ENCODE results near the gene CAGE1. TPM values are rescaled to one million over a fixed set of nuclear protein-coding genes. Genes with fewer than 3 reads are reported as not detected.
"Not testable (repeated sequence)": the region's sequence is repeated elsewhere in the genome, so short reads cannot be mapped to it uniquely, and the experiment has no call there.

The CAGE1 gene
- total RNA-seq, 1 donor from 2014 or later, result not detected

DNA sequence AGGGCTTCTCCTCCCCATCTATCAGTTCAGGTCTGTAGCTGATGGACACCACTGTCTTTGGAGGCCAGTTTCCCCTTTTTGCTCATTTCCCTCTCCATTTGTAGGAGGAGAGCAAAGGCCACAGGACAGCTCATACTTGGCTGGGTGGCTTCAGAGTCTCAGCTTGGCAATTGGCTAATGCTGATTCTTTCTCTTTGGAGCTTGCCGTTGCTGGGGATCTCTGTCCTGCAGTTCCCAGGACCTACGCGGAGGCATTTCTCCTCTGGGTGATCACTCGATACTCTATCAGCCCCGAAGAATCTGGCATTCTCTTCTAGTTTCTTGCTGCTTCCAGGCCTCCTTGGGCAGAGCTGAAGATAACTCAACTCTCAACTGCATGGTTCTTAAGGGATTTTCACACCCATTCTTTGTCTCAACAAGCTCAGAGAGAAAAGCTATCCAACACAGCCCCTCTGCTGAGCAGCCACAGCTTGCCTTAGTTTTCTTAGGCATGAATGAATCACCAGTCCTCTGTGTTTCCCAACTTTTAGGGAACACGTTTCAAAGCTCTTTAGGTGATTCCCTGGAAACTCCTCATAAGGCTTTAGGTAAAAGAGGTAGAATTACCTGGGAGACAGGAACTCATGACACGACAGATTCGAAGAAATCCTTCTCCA lies 57.3 kb downstream of the CAGE1 start:
- no peak for DNase-seq (ENCODE audit: low read depth)
- Histone ChIP-seq H3K27me3 (ENCODE audit: control insufficient read depth, insufficient read depth, low read length) (no peaks in the 10 kb centered on the region), H3K4me3 (ENCODE audit: low read depth, low read length) (no peak overlapping the region), H3K36me3 (ENCODE audit: control insufficient read depth, insufficient read depth, low read length) (no peaks in the 10 kb centered on the region)
- TF ChIP-seq, protein P1, sequence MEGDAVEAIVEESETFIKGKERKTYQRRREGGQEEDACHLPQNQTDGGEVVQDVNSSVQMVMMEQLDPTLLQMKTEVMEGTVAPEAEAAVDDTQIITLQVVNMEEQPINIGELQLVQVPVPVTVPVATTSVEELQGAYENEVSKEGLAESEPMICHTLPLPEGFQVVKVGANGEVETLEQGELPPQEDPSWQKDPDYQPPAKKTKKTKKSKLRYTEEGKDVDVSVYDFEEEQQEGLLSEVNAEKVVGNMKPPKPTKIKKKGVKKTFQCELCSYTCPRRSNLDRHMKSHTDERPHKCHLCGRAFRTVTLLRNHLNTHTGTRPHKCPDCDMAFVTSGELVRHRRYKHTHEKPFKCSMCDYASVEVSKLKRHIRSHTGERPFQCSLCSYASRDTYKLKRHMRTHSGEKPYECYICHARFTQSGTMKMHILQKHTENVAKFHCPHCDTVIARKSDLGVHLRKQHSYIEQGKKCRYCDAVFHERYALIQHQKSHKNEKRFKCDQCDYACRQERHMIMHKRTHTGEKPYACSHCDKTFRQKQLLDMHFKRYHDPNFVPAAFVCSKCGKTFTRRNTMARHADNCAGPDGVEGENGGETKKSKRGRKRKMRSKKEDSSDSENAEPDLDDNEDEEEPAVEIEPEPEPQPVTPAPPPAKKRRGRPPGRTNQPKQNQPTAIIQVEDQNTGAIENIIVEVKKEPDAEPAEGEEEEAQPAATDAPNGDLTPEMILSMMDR (IDR thresholded peaks at IDR 0.05; ENCODE audit: insufficient read depth, low read length, poor library complexity, severe bottlenecking), result no peak

DNA sequence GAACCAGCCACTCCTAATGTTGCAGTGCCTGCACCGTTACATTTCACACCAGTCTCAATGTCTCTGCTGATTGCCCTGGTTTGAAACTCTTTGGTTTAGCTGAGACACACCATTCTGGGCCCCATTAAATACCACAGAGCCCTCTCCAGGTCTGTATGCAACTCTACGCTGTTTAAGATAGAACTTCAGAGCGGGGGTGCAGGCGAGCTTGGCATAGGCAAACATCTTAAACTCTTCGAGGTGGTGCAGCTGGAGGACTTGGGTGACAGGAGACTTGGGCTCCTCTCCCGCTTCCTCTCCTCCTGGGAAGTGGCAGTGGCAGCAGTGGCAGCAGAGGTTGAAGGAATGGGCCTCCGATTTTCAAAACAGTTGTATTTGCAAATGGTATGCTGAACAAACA lies 58.1 kb downstream of the CAGE1 start:
- DNase-seq (ENCODE audit: low read depth), result no peak
- no peak overlapping the region for H3K4me3 ChIP-seq (ENCODE audit: low read depth, low read length)
- no peaks in the 10 kb centered on the region for H3K27me3 ChIP-seq (ENCODE audit: control insufficient read depth, insufficient read depth, low read length)
- TF ChIP-seq, protein P1 (IDR thresholded peaks at IDR 0.05; ENCODE audit: insufficient read depth, low read length, poor library complexity, severe bottlenecking), result no peak
- no peaks in the 10 kb centered on the region for H3K36me3 ChIP-seq (ENCODE audit: control insufficient read depth, insufficient read depth, low read length)

GRCh38 chr6:7328243-7328642 lies 61.3 kb downstream of the CAGE1 start:
- Histone ChIP-seq H3K4me3 (ENCODE audit: low read depth, low read length) (no peak overlapping the region), H3K36me3 (ENCODE audit: control insufficient read depth, insufficient read depth, low read length) (no peaks in the 10 kb centered on the region), H3K27me3 (ENCODE audit: control insufficient read depth, insufficient read depth, low read length) (no peaks in the 10 kb centered on the region)
- TF ChIP-seq, protein P1 (IDR thresholded peaks at IDR 0.05; ENCODE audit: insufficient read depth, low read length, poor library complexity, severe bottlenecking), result no peak
- no peak for DNase-seq (ENCODE audit: low read depth)

DNA sequence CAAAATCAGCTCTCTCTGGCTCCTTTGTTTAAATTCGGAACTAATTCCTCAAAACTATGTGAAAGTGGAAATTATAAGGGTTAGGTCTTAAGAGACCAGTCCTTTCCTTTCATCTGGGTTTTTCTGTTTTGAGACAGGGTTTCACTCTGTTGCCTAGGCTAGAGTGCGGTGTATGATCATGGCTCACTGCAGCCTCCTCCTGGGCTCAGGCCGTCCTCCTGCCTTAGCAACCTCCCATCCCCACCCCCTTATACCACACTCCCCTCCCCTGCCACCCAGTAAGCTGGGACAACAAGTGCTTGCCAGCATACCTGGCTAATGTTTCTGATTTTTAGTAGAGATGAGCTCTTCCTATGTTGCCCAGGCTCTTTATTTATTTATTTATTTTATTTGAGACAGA lies 63.8 kb downstream of the CAGE1 start:
- H3K4me3 ChIP-seq (ENCODE audit: low read depth, low read length), result no peak overlapping the region
- no peaks in the 10 kb centered on the region for H3K27me3 ChIP-seq (ENCODE audit: control insufficient read depth, insufficient read depth, low read length)
- TF ChIP-seq, protein P1 (IDR thresholded peaks at IDR 0.05; ENCODE audit: insufficient read depth, low read length, poor library complexity, severe bottlenecking), result no peak
- no peak for DNase-seq (ENCODE audit: low read depth)
- H3K36me3 ChIP-seq (ENCODE audit: control insufficient read depth, insufficient read depth, low read length), result no peaks in the 10 kb centered on the region

- no peak for DNase-seq (ENCODE audit: low read depth)
- TF ChIP-seq, protein P1 (IDR thresholded peaks at IDR 0.05; ENCODE audit: insufficient read depth, low read length, poor library complexity, severe bottlenecking), result no peak
- H3K27me3 ChIP-seq (ENCODE audit: control insufficient read depth, insufficient read depth, low read length), result no peaks in the 10 kb centered on the region
These were observed 65.0 kb downstream of the CAGE1 start for GRCh38 chr6:7324520-7324919.

DNA sequence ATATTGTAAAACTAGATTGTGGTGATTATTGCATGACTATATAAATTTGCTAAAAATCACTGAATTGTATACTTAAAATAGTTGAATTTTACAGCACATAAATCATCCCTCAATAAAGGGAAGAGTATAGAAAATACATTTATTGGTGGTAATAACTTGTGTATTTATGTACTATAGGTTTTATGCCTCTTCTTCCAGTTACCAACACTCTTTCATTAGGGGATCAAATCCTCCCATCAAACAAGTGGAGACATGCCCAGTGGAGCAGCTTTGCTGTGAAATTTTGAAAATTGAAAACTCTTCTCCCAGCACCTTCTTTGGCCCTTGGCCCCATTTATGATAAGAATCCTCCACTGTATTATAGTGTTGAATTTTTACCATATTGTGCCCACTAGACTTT lies 66.5 kb downstream of the CAGE1 start:
- TF ChIP-seq, protein P1 (IDR thresholded peaks at IDR 0.05; ENCODE audit: insufficient read depth, low read length, poor library complexity, severe bottlenecking), result no peak
- DNase-seq (ENCODE audit: low read depth), result no peak
- no peaks in the 10 kb centered on the region for H3K36me3 ChIP-seq (ENCODE audit: control insufficient read depth, insufficient read depth, low read length)

More at GRCh38 chr6:7324520-7324919, 65.0 kb downstream of the CAGE1 start:
- Histone ChIP-seq H3K36me3 (ENCODE audit: control insufficient read depth, insufficient read depth, low read length) (no peaks in the 10 kb centered on the region), H3K4me3 (ENCODE audit: low read depth, low read length) (no peak overlapping the region)

GRCh38 chr6:7321866-7322265 lies 67.7 kb downstream of the CAGE1 start:
- H3K4me3 ChIP-seq (ENCODE audit: low read depth, low read length); H3K27me3 ChIP-seq (ENCODE audit: control insufficient read depth, insufficient read depth, low read length); H3K36me3 ChIP-seq (ENCODE audit: control insufficient read depth, insufficient read depth, low read length); DNase-seq (ENCODE audit: low read depth): not testable (repeated sequence)

More for the DNA sequence above, 66.5 kb downstream of the CAGE1 start:
- Histone ChIP-seq H3K4me3 (ENCODE audit: low read depth, low read length) (no peak overlapping the region), H3K27me3 (ENCODE audit: control insufficient read depth, insufficient read depth, low read length) (no peaks in the 10 kb centered on the region)

GRCh38 chr6:7319406-7319805 lies 70.1 kb downstream of the CAGE1 start:
- H3K27me3 ChIP-seq (ENCODE audit: control insufficient read depth, insufficient read depth, low read length); H3K36me3 ChIP-seq (ENCODE audit: control insufficient read depth, insufficient read depth, low read length); DNase-seq (ENCODE audit: low read depth); H3K4me3 ChIP-seq (ENCODE audit: low read depth, low read length): not testable (repeated sequence)
